H1 (cell line): ENCODE measurements around the gene ANKH. TPM values are rescaled to one million over a fixed set of nuclear protein-coding genes. Genes with fewer than 3 reads are reported as not detected.

ENCODE experiments used
- BRCA1 ChIP-seq: IDR thresholded peaks from 2 replicates; pipeline ENCODE4 v1.6.1; 2012; ENCODE audit warnings: low read depth, low read length, improper control_type of control experiment
- CHD7 ChIP-seq: fragments of 300-600 bp; sonication (generic); IDR thresholded peaks from 2 replicates; pipeline ENCODE4 v1.7.1; 2012; ENCODE audit warnings: low read length, moderate library complexity, mild to moderate bottlenecking, inconsistent platforms; ENCODE audit not compliant: insufficient replicate concordance
- HDAC6 ChIP-seq: IDR thresholded peaks from one replicate; pipeline ENCODE4 v1.7.1; 2012; ENCODE audit warnings: low read depth, mild to moderate bottlenecking, inconsistent platforms, low read length, moderate library complexity
- JUND ChIP-seq: IDR thresholded peaks from 2 replicates; pipeline ENCODE4 v1.6.1; 2011; ENCODE audit warnings: mild to moderate bottlenecking, improper control_type of control experiment, low read length
- MAFK ChIP-seq: IDR thresholded peaks from 2 replicates; pipeline ENCODE4 v1.6.1; 2012; ENCODE audit warnings: low read depth, mild to moderate bottlenecking, improper control_type of control experiment, low read length
- PHF8 ChIP-seq: fragments of 200-600 bp; sonication (generic); conservative IDR thresholded peaks from 2 replicates; pipeline ENCODE4 v1.7.1; 2012; ENCODE audit warnings: low read depth, mild to moderate bottlenecking, inconsistent platforms, low read length, moderate library complexity
- SIRT6 ChIP-seq: IDR thresholded peaks from one replicate; pipeline ENCODE4 v1.7.1; 2012; ENCODE audit warnings: low read length, inconsistent platforms
- polyA plus RNA-seq, 7 experiments: library from polyadenylated mRNA; depleted of rRNA in 3 of 7; stranded (reverse) in 5 of 7; unstranded in 2 of 7; fragments of >200 nt in 5 of 7; fragments of 200-250 nt in 2 of 7; gene quantifications; 1 replicate in 5 of 7; 2 replicates in 1 of 7; 4 replicates in 1 of 7; pipeline versions ENCODE4 v1.2.1 to v1.2.3, GENCODE V29; 2011 to 2013; ENCODE audit warnings: missing spikeins in 2 of 7, mixed read lengths in 2 of 7
- total RNA-seq: library from RNA; stranded (reverse); fragmentation: NEBNext Ultra II Directional; extraction: Animal tissue kit (Norgen Biotek cat#: 25700); gene quantifications from 2 replicates; pipeline ENCODE4 v1.2.1, GENCODE V29; 2021

ANKH gene
- total and polyA plus RNA-seq, 2 of the 8 experiments (the other 6 are each of a cell fraction or from before 2014, with no cell fraction given) = 5.3 to 13.0 TPM

GRCh38 chr5:14776602-14777001 lies 95.0 kb downstream of the ANKH start (continued):
- TF ChIP-seq HDAC6 = no peak
- TF ChIP-seq JUND = no peak
- TF ChIP-seq PHF8 = no peak
- no peak for TF ChIP-seq BRCA1
- TF ChIP-seq SIRT6 = no peak
- no peak for TF ChIP-seq MAFK
- TF ChIP-seq CHD7 = no peak
